Measurements from ENCODE around the gene DCLRE1C.
A peak's percentile ranks its signal among the peaks of the same experiment; 100 is the strongest.
"Not testable (repeated sequence)": the region's sequence is repeated elsewhere in the genome, so short reads cannot be mapped to it uniquely, and the experiment has no call there.

DCLRE1C gene

GRCh38 chr10:14942950-14943338, 11.0 kb downstream of the DCLRE1C start:
- not testable (repeated sequence) for FAIRE-seq

- FAIRE-seq: not testable (repeated sequence)
Observed at GRCh38 chr10:14942147-14942949, 11.5 kb downstream of the DCLRE1C start.

- not testable (repeated sequence) for FAIRE-seq
Observed at GRCh38 chr10:14938971-14939370, 14.9 kb downstream of the DCLRE1C start.

GRCh38 chr10:14936584-14936983, 17.3 kb downstream of the DCLRE1C start:
- FAIRE-seq: no peak

- no peak for FAIRE-seq
Observed at GRCh38 chr10:14930610-14931009, 23.3 kb downstream of the DCLRE1C start.

- no peak for FAIRE-seq
Observed at GRCh38 chr10:14926722-14927416, 27.0 kb downstream of the DCLRE1C start.

- no peak for FAIRE-seq
Observed at GRCh38 chr10:14926061-14926470, 27.8 kb downstream of the DCLRE1C start.

- no peak for FAIRE-seq
Observed at GRCh38 chr10:14925268-14925667, 28.6 kb downstream of the DCLRE1C start.

GRCh38 chr10:14924013-14924412, 29.9 kb downstream of the DCLRE1C start:
- no peak for FAIRE-seq

GRCh38 chr10:14918964-14919363, 34.9 kb downstream of the DCLRE1C start:
- no peak for FAIRE-seq

- no peak for FAIRE-seq
Observed at GRCh38 chr10:14917827-14918226, 36.1 kb downstream of the DCLRE1C start.

GRCh38 chr10:14916600-14916999, 37.3 kb downstream of the DCLRE1C start:
- no peak for FAIRE-seq

- FAIRE-seq: no peak
Observed at GRCh38 chr10:14911801-14912200, 42.1 kb downstream of the DCLRE1C start.

- FAIRE-seq: no peak
Observed at GRCh38 chr10:14910953-14911352, 42.9 kb downstream of the DCLRE1C start.

- FAIRE-seq: no peak
Observed at GRCh38 chr10:14909101-14909500, 44.8 kb downstream of the DCLRE1C start.

- FAIRE-seq: not testable (repeated sequence)
Observed at GRCh38 chr10:14907591-14907990, 46.3 kb downstream of the DCLRE1C start.

GRCh38 chr10:14906765-14907164, 47.1 kb downstream of the DCLRE1C start:
- no peak for FAIRE-seq

GRCh38 chr10:14905890-14906289, 48.0 kb downstream of the DCLRE1C start:
- no peak for FAIRE-seq

- no peak for FAIRE-seq
Observed at GRCh38 chr10:14904864-14905263, 49.0 kb downstream of the DCLRE1C start.

GRCh38 chr10:14904316-14904732, 49.6 kb downstream of the DCLRE1C start:
- peak; percentile 69 for FAIRE-seq

GRCh38 chr10:14891151-14891550, 62.7 kb downstream of the DCLRE1C start:
- no peak for FAIRE-seq

- FAIRE-seq: no peak
Observed at GRCh38 chr10:14889318-14889717, 64.6 kb downstream of the DCLRE1C start.

- FAIRE-seq: no peak
Observed at GRCh38 chr10:14884082-14884481, 69.8 kb downstream of the DCLRE1C start.

- FAIRE-seq: no peak
Observed at GRCh38 chr10:14880229-14880628, 73.7 kb downstream of the DCLRE1C start.
